ENCODE results near the gene ASGR1.

The ASGR1 gene

GRCh38 chr17:7179317-7180254 is at the start of gene ASGR1:
Gene ASGR1, minus strand, starts transcription at chr17:7179370. Its CDS starts 807 bp downstream, at chr17:7178563.
- no peak for DNase-seq (ENCODE audit: insufficient read length, low spot score)
- no peak for FAIRE-seq

- no peak for DNase-seq (ENCODE audit: insufficient read length, low spot score)
- no peak for FAIRE-seq
Observed at GRCh38 chr17:7228920-7229319, 49.8 kb upstream of the ASGR1 start.

GRCh38 chr17:7226721-7227710 is 47.8 kb upstream of the ASGR1 start:
- DNase-seq (ENCODE audit: insufficient read length, low spot score) (no peak), FAIRE-seq (no peak)

- FAIRE-seq: no peak
- DNase-seq (ENCODE audit: insufficient read length, low spot score): no peak
Observed at GRCh38 chr17:7225711-7226331, 46.7 kb upstream of the ASGR1 start.

- DNase-seq (ENCODE audit: insufficient read length, low spot score) (no peak), FAIRE-seq (no peak)
Observed at GRCh38 chr17:7224661-7225111, 45.5 kb upstream of the ASGR1 start.

- DNase-seq (ENCODE audit: insufficient read length, low spot score) (no peak), FAIRE-seq (no peak)
Observed at GRCh38 chr17:7224110-7224509, 44.9 kb upstream of the ASGR1 start.

GRCh38 chr17:7223375-7223774 is 44.2 kb upstream of the ASGR1 start:
- DNase-seq (ENCODE audit: insufficient read length, low spot score) (no peak), FAIRE-seq (no peak)

- FAIRE-seq (no peak), DNase-seq (ENCODE audit: insufficient read length, low spot score) (no peak)
Observed at GRCh38 chr17:7222972-7223292, 43.8 kb upstream of the ASGR1 start.

GRCh38 chr17:7222093-7222971 is 43.2 kb upstream of the ASGR1 start:
- DNase-seq (ENCODE audit: insufficient read length, low spot score) (no peak), FAIRE-seq (no peak)

- DNase-seq (ENCODE audit: insufficient read length, low spot score): no peak
- no peak for FAIRE-seq
Observed at GRCh38 chr17:7221278-7222092, 42.3 kb upstream of the ASGR1 start.

- DNase-seq (ENCODE audit: insufficient read length, low spot score): peak; percentile 63
- FAIRE-seq: peak; percentile 88
Observed at GRCh38 chr17:7220593-7221277, 41.6 kb upstream of the ASGR1 start.

GRCh38 chr17:7219812-7220592 is 40.8 kb upstream of the ASGR1 start, which contains the start of the genes ACADVL and DLG4:
Gene ACADVL, plus strand, starts transcription at chr17:7219938. Its CDS starts 47 bp downstream, at chr17:7219985.
Gene DLG4, minus strand, starts transcription at chr17:7219836.
- FAIRE-seq: peak; percentile 35
- DNase-seq (ENCODE audit: insufficient read length, low spot score): peak; percentile 76

- DNase-seq (ENCODE audit: insufficient read length, low spot score) (no peak), FAIRE-seq (peak; percentile 93)
Observed at GRCh38 chr17:7219229-7219811, 40.1 kb upstream of the ASGR1 start.

- DNase-seq (ENCODE audit: insufficient read length, low spot score) (no peak), FAIRE-seq (no peak)
Observed at GRCh38 chr17:7218758-7219157, 39.6 kb upstream of the ASGR1 start.

GRCh38 chr17:7218166-7218565 is 39.0 kb upstream of the ASGR1 start:
- no peak for FAIRE-seq
- DNase-seq (ENCODE audit: insufficient read length, low spot score): no peak

GRCh38 chr17:7217113-7217987 is 38.2 kb upstream of the ASGR1 start:
- FAIRE-seq (peak; percentile 66), DNase-seq (ENCODE audit: insufficient read length, low spot score) (no peak)

Measured in GM19239 (cell line).